ENCODE measurements around the gene NADSYN1. TPM values are rescaled to one million over a fixed set of nuclear protein-coding genes. Genes with fewer than 3 reads are reported as not detected.

NADSYN1 gene
- total RNA-seq, 4 donors from 2014 or later = 42.9 to 78.2 (median 64.1) TPM

GRCh38 chr11:71425860-71426259 is 27.1 kb upstream of the NADSYN1 start:
- TF ChIP-seq CTCF (IDR thresholded peaks at IDR 0.05) = no peak
- DNase-seq (ENCODE audit: low spot score) (no peak), ATAC-seq (ENCODE audit: low FRiP score) (peak; percentile 57)

GRCh38 chr11:71426413-71426812 is 26.6 kb upstream of the NADSYN1 start:
- ATAC-seq (ENCODE audit: low FRiP score) = no peak
- no peak for DNase-seq (ENCODE audit: low spot score)
- TF ChIP-seq CTCF (IDR thresholded peaks at IDR 0.05) = no peak

DNA sequence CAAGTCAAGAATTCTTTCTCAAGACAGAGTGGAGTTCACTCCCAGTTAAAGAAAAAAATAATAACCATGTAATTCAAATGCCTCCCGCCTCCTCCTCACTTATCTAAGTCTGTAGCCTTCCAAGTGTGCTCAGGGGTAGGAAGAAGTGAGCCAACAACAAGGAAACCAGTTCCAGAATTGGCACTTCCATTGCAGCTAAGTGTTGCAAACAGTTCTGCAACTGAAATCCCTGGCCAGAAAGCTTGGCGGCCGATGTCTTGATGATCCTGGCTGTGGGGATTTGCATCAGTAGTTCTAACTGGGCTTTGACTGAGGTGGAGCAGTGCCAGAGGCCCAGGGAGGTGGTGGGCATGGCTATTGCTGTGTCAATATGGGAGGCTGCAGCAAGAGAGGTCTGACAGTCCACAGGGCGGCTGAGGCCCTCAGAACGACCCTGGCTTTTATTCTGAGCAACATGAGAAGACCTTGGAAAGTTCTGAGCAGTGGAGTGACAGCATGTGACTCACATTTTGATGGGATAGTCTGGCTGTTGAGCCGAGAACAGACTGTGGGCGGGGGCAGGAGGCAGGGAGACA is 24.1 kb upstream of the NADSYN1 start:
- ATAC-seq (ENCODE audit: low FRiP score) (peak; percentile 49), DNase-seq (ENCODE audit: low spot score) (no peak)
- no peak for TF ChIP-seq CTCF (IDR thresholded peaks at IDR 0.05)

- no peak for TF ChIP-seq CTCF (IDR thresholded peaks at IDR 0.05)
- DNase-seq (ENCODE audit: low spot score) (no peak), ATAC-seq (ENCODE audit: low FRiP score) (no peak)
Measured at GRCh38 chr11:71429701-71430100, 23.3 kb upstream of the NADSYN1 start.

GRCh38 chr11:71430166-71430565 is 22.8 kb upstream of the NADSYN1 start:
- ATAC-seq (ENCODE audit: low FRiP score) (no peak), DNase-seq (ENCODE audit: low spot score) (no peak)
- no peak for TF ChIP-seq CTCF (IDR thresholded peaks at IDR 0.05)

DNA sequence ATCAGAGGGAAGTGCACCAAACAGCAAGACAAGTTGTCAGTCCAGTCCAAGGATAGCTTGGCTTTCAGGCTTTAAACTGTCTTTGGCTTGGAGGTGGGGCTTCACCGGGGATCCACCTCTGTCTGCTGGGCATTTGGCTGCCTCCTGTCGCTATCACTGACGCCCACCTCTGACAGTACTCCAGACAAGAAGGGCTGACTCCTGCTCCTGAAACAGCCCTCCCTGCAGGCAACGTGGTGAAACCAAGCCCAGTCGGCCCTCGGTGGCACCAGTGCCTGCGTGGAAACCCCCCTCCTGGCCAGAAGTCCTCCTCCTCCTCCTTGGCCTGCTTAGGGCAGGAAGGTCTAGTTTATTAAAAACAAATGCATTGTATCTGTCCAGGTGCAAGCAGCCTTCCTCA is 21.7 kb upstream of the NADSYN1 start:
- ATAC-seq (ENCODE audit: low FRiP score) (no peak), DNase-seq (ENCODE audit: low spot score) (no peak)
- no peak for TF ChIP-seq CTCF (IDR thresholded peaks at IDR 0.05)

- TF ChIP-seq CTCF (IDR thresholded peaks at IDR 0.05) = no peak
- ATAC-seq (ENCODE audit: low FRiP score) (peak; percentile 1), DNase-seq (ENCODE audit: low spot score) (no peak)
Measured at GRCh38 chr11:71432761-71433647, 20.0 kb upstream of the NADSYN1 start.
